Cerebellar cortex (tissue), 1 donor: ENCODE data around the gene HMGA1.

Experiments
- DNase-seq: peaks from one replicate; pipeline ENCODE4 v3.0.0-alpha.2; 2015; ENCODE audit warnings: low spot score

The HMGA1 gene

DNA sequence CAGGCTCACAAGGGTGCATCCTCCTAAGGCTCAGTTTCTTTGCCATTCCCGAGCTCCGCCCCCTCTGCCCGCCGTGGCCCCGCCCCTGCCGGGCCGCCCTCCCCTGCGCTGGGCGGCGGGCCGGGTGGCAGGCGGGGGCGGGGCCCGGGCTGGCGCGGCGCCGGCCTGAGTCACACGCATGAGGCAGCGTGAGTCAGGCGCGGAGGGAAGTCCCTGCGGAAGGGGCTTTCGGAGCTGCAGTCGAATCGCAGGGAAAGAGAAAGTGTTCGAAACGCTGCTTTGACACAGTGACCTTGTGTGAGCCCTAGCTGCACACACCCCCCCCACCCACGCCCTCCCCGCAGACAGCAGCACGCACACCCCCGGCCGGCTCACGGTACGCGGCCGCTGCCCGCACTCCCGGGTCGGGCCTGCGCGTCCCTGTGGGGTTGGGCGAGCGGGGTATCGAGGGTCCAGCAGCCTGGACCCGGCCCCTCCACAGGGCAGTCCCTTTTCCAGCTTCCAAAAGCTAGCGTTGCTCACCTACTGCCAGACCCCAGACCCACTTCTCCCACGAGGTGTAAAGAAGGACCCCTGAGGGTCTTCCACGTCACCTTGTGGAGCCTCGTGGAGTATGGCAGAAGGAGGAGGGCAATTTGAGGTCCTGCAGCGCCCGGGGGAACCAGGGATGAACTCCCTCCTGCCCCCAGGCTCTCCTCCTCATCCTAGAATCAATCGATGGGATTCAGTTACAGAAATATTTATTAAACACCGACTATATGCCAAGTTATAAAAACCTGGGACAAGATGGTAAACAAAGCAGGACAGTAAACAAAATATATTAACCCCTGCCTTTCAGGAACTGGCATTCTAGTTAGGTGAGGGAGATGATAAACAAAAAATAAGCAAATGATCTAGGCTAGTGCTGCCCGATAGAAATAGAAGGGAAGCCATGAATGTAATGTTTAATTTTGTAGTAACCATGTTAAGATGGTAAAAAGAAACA, 12.4 kb upstream of the HMGA1 start:
- peak; percentile 87 for DNase-seq

DNA sequence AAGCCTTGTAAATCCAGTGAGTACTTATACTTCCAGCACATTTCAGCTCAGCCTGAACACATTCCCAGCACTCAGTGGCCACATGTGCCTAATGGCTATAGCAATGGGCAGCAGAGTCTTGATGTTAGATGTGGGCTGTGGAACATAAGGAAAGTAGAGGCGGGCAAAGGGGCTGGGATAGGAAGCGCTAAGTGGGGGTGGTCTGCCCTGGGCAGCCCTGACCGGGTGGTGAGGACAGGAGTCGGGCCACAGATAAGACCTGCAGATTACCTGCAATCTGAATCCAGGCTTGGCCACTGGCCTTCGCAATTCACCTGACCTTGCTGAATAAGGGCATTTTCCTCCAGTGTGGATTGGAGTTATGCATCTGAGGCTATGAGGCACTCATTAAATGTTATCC, 11.1 kb upstream of the HMGA1 start:
- no peak for DNase-seq

DNA sequence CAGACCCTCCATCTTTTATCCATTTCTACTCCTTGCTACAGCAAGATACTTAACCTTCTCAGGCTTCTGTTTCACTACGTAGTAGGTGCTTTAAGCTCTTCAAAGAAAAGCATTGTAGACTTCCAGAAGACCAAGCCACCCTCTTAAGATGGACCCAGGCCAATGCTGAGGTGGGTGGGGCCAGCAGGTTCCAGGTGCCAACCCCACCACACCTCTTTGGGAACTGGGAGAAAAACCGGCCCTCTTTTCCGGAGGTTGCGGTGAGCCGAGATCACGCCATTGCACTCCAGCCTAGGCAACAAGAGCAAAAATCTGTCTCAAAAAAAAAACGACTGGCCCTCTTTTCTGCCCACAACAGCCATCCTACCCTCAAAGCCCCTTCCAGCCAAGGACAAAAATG, 10.6 kb upstream of the HMGA1 start:
- DNase-seq: no peak

DNA sequence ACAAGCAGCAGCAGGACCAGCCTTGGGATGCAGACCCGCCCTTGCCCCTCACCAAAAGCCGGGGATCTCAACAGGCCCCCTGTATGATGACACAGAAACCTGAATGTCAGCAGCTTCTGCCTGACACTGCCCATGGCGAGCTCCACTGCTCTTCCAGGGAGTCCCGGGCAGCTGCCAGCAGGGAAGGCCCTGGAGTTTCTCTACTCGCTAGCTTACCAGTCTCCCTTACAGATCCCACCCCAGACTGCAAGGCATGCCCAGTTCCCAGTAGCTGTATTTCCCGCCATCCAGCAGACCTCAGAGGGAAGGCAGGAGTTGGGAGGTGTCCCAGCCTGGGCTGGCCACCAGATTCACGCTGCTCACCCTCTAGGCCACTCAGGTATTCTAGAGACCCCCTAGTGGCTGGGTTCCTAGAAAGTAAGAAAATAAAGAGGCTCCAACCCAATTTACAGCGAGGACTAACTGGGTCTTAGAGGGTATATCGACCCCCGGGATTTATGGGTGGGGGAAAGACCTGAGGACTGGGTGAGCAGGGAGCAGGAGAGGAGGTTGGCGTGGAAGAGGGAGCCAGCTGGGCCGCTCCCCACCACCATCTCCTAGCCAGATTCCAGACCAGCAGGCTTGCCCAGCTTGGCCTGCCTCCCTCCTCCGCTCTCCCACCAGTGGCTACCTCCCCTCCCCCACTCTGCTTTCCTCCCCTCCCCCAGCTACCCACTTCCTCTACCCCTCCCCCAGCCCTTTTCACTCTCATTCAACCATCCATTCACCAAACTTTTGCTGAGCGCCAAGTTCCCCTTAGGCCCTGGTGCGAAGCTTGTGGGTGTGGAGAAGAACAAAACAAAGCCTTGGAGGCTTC, 9.7 kb upstream of the HMGA1 start:
- peak; percentile 81 for DNase-seq

DNA sequence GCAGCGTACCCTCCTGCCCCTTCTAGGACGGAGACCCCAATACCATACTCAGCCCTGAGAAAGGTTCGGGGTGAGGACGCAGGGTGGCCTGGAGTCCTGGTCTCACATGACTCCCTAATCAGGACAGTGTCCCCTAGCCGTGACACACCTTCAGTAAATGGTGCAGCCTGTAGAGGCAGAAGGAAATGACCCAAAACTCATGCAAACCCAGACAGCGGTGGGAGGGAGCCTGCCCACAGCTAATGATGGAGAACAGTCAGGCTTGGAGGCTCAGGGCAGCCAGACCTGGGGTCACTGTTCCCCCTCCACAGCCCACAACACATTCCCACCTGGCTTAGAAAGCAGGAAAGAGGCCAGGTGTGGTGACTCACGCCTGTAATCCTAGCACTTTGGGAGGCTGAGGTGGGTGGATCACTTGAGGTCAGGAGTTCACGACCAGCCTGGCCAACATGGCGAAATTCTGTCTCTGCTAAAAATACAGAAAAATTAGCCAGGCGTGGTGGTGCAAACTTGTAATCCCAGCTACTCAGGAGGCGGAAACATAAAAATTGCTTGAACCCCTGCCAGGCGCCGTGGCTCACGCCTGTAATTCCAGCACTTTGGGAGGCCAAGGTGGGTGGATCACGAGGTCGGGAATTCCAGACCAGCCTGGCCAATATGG, 8.8 kb upstream of the HMGA1 start:
- no peak for DNase-seq

DNA sequence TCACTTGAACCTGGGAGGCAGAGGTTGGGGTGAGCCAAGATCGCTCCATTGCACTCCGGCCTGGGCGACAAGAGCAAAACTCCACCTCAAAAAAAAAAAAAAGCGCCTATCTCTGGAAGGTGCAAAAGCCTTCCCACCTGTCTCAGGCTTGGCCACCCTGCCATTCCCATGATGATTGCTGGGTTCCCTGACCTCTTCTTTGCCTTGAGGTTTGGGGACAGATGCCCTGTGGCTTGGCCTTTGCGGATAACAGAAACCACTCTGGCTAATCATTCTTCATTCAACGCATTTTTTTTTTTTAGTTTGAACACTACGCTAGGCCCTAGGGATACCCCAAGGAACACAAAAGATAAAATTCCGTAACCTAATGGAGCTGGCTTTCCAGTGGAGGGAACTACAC, 6.8 kb upstream of the HMGA1 start:
- DNase-seq: no peak

DNA sequence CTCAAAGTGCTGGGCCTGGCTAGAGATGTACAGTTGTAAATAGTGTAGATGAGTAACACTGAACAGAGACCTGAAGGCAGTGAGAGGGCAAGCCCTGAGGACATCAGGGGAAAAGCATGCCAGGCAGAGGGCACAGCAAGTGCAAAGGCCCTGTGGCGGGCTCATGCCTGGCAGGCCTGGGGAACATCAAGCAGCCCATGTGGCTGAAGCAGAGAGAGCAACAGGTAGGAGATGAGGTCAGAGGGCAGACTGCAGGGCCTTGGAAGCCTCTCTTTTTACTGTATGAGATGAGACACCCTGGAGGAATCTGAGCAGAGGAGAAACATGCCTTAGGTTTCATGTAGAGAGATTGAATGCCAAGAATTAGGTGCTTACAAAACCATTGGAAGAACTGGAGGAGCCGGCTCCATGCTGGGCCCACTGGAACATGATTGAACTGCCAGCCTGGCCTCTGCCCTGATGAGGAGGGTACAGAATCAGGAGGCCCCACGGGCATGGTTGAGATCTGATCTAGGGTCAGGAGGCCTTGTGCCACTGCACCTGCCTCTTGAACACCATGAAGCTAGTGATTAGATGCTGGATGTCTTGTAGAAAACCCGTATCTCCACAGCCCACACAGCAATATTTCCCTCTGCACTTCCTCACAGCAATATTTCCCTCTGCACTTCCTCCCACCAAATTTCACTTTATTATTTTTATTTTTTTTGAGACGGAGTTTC, 5.9 kb upstream of the HMGA1 start:
- no peak for DNase-seq

DNA sequence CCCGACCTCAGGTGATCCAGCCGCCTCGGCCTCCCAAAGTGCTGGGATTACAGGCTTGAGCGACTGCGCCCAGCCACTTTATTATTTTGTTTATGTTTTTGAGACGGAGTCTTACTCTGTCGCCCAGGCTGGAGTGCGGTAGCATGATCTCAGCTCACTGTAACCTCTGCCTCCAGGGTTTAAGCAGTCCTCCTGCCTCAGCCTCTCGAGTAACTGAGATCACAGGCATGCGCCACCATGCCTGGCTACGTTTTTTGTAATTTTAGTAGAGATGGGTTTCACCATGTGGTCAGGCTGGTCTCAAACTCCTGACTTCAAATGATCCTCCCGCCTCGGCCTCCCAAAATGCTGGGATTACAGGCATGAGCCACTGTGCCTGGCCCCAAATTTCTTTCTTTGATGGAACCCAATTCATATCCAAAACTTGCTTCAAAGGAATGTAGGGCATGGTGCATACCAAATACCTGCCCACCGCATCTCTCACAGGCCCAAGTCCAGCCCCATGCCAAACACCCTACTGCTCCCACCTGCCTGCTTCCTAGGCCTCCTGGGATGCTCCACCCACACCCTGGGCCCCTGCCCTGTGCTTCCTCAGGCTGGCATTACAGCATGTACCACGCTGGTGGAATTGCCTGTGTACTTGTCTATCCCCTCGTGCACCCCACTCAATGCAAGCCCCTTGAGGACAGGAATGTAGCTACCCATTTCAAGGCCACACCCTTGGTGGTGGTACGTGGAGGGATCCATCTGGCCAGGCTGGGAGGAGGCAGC, 4.9 kb upstream of the HMGA1 start:
- no peak for DNase-seq

DNA sequence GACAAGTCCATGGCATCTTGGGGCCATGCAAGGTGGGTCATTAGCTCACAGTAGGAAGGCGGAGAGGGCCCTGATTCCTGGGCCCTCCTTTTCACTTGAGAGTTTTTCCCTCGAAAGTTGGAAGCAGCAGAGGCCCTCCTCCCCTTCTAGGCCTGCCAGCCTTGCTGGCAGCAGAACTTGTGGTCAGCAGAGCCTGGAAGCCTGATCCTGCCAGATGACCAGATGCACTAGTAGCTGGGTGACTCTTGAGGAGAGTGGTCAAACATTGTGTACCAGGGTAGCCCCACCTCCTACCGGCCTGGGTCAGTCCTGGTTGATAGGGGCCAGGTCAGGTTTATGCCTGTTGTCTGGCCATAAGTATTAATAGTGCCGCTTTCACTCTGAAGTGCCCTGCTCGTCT, 3.8 kb upstream of the HMGA1 start:
- peak; percentile 53 for DNase-seq

DNA sequence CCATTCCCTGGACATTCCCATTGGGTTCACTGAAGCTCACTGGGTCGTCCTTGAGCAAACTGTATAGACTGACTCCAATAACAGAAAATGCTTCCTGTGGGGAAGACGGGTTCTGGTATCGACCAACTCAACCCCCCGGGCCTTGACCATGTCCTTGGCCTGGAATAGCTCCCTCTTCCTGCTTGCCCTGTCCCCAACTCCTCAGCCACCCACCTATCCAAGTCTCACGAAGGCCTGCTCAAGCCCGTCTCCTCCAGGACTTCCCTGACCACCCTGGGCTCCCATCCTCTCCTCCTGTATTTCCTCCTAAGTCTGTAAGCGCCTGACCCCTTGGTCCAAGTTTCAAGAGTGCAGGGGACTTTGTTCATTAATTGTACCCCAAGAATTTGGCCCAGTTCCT, 2.8 kb upstream of the HMGA1 start:
- no peak for DNase-seq

DNA sequence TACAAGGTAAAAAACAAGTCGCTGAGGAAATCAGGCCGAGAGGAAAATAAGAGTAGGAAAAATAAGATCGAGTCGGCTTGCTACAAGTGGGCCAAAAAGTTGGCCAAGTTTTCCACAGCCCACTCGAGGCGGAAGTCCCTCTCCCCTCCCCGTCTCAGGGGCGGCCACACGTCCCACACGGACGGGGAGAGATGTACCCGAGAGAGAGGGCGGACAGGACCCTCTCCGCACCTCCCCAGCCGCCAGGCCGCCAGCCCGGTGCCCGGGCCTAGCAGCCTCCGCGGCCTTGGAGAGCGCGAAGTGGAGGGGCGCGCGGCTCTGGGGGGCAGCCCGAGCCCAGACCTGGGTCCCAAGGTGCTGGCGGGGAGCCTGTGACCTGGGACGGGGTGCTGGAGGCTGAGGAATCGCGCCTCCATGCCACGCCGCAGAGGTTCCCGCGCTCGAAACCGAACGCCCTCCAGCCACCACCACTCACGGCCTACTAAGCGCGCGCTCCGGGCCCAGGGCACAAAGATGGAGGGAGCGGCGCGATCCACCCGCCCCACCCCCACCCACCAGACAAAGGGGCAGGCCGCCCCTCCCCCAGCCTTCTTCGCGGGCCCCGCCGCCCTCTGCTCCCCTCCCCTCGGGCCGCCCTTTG, 1.9 kb upstream of the HMGA1 start:
- no peak for DNase-seq

DNA sequence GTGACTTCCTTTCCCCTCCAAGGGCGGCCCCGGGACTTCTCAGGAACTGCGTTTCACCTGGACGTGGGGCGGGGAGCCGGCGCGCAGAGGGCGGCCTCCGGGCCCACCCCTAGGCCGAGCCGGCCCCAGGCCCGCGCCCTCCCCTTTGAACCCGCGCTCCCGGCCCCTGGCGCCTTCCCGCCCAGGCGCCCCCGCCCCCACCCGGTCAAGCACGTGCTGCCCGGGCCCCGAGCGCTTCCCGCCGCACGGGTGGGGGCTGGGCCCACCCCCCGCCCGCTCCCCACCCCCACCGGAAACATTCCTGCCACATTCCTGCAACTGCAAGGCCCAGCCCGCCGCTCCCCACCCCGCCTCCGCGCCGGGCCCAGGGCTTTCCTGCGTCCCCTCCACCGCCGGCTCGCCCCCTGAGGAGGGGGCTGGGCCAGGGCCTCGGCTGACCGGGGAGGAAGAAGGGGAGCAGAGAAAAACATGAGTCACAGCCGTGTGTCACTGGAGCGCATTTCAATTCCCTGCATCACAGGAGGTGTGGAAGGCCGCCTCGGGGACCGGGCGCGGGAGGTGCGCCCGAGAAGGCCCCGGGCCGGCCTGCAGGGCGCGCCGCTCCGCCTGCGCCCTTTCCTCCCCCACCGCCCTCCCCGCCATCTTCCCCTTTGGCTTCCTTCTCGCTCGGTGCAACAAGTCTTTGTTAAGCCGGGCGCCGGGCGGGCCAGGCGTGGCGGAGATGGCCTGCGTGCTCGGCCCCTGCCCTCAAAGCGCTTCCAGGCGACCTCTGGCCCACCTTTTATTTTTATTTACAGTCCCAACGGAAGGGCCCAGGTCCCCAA, 1.2 kb upstream of the HMGA1 start:
- DNase-seq: peak; percentile 75

DNA sequence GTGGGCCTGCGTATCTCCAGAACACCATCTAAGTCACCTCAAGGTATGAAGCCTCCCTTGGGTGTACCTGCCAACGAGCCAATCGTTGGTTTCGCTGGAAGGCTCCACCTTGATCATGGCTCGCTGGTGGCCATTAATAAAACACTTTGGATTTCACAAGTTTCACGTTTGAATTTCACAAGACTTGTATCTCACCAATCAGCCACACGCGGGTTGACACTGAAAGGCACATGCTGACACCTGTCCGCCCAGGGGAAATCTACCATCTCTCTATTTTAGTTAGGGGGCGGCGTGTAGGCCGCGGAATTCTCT, 586 bp upstream of the HMGA1 start:
- DNase-seq: peak; percentile 57

DNA sequence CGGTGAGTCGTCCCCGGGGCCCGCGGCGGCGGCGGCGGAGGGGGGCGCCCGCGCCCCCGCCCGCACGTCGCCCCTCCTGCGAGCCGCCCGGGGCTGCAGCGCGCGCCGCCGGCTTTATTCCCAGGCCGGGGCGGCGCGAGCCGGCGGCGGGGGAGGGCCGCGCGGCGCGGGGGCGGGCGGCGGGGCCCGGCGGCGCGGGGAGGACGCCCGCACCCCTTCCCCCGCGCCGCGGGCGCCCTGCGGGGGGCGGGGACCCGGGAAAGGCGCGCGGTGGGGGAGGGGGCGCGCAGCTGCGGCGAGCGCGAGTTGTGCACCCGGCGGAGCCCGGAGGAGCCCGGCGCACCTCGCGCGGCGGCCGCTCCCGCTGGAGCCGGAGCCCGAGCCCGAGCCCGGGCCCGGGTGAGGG, 646 bp downstream of the HMGA1 start:
- DNase-seq: no peak

DNA sequence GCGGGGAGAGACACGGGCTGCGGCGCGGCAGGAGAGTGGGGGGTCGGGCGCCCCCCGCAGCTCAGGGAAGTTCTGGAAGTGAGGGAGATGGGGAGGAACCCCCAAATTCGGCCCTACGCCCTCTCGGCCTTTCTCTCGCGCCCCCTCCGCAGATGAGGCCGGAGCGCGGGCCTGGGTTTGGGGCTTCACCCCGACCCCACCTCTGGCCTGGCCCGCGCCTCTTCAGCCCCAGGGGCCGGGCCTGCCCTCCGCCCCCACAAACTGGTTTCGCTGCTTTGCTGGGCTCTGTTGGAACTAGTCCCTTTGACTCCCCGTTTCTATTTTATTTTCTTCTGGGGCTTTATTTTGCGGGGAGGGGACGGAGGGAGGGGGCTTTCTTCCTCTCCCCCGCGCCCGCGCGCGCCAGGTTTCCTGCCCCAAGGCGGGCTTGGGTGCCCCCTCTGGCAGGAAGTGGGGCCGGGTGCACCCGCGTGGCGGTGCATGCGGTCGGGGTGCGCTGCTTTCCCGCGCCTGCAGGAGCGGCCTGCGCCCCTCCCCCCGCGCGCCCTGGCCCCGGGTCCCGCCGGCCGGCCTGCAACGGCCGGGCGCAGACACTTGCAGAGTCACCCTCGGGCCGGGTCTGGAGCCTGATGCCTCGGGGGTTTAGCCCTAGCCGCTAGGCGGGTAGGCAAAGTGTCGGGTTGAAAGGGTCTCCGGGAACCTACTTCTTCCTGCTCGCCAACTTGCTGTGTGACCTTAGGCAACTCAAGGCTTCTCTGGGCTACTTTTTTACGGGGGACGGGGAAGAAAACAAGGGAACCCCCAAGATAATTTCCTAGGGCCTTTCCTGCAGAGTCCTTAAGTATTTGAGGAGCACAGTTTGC, 1.3 kb downstream of the HMGA1 start:
- no peak for DNase-seq

DNA sequence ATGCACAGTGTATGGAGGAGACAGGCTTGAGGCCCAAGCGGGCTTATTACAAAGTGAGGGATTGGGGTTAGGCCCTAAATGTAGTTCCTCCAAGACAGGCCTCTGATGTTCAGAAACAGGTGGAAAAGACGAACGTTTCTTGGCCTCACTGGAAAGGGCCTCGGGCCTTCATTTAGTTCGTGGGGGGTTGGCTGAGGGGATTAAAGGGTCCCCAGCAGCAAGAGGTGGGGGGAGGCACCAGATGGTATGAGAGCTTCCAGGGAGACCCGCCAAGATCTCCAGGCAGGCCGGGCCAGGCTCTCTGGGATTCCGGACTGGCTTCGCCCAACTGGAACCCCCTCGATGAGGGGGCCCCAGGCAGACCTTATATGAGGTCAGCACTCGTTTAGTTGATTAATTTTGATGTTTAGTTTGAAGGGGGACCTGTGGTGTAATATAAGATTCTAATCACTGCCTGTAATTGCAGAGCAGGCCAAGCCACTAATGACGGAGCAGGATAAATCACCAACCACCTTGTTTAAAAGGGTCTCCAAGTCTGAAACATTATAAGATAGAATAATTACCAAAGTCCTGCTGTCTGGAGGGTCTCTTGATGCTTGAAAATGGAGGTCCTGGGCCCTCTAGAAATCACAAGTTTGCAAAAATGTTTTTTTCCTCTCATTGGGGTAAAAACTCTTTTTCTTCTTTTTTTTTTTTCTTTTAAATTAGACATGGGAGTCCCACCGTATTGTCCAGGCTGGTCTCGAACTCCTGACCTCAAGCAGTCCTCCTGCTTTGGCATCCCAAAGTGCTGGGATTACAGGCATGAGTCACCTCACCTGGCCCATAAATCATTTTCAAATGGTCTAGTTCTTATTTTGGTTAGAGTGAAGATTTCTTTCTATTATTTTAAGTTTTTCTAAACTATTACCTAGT, 2.2 kb downstream of the HMGA1 start:
- DNase-seq: no peak

DNA sequence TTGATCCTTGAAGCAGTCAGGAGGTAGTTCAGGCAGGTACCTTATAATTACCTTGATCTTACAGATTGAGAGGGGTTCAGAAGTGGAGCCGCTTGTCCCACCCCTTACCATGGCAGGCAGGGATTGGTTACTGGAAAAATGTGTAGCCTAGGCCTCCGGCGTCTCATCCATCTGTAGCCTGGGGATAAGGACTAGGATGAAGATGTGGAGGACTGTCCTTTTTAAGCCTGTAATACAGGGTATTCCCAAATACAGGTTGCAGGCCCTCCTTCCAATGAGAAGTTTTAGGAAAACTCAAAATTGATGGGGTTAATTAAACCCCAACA, 2.8 kb downstream of the HMGA1 start:
- no peak for DNase-seq

DNA sequence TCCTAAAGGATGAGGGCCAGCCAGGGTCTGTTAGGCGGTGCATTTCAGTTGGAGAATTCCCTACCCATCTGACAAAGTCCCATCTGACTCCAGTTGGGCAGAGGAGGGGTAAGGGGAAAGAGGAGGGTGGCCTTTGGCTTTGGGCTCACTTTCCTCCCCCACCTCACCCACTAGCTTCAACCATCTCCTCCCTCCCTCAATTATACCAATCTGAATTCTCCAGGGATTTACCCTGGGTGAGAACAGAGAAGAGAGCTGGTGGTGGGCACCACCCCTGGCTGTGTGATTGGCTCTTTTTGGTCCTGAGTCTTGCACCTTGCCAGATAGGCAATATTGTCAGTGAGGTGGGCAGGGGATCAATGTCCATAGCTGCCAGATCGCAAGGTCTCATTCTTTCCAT, 3.2 kb downstream of the HMGA1 start:
- no peak for DNase-seq
